HFF-Myc (cell line): ENCODE measurements around the gene USP20.

ENCODE experiments used
- DNase-seq: peaks from one replicate; pipeline ENCODE4 v3.0.0-alpha.2; 2011; ENCODE audit warnings: low read depth; ENCODE audit errors: extremely low read depth
- H3K4me3 ChIP-seq: replicated peaks from 2 replicates; pipeline ENCODE4 v1.5.1; 2011; ENCODE audit warnings: low read depth, mild to moderate bottlenecking, control low read depth, low read length
- CTCF ChIP-seq: IDR thresholded peaks from 2 replicates; pipeline ENCODE4 v1.5.1; 2012; ENCODE audit warnings: mild to moderate bottlenecking, low read depth, low read length, control low read depth; ENCODE audit errors: missing control alignments

USP20 gene

DNA sequence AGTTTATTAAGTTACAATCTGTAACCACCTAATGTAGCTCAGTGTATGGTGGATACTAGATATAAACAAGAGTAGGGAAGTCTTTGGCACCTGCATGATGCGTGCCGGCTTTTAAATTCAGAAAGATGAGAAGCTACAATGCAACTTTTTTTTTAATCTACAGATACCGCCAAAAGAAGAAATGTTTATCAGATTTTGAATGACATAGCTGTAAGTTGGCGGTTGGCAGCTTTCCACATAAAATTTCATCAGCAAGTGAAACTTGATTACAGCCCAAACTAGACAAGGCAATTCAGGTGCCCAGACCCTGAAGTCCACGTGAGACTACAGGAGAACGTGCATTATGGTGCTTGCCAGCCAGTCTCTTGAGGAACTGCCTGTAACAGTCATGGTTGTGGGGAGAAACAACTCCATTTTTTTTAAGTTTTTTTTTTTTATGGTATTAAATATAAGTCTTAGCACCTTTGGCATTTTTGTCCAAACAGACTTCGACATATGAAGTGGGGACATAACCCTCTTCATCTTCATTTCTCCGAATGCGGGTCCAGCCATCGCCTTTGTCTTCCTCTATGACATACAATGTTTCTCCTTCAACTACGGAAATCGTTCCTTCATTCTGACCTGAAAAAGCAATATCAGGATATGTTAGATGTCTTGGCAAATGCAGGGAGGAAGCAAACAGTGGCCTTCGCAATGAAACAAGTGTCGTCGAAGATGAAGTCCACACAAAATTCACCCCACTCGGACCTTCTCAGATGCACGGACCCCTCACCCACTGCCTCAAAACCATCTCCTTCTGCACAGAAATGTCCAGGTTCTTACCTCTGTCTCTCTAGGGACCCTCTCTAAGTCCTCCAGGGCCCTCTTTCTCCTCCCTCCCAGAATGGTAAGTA is 60.4 kb downstream of the USP20 start:
- DNase-seq = no peak
- TF ChIP-seq CTCF = no peak
- no peak overlapping the region for H3K4me3 ChIP-seq

DNA sequence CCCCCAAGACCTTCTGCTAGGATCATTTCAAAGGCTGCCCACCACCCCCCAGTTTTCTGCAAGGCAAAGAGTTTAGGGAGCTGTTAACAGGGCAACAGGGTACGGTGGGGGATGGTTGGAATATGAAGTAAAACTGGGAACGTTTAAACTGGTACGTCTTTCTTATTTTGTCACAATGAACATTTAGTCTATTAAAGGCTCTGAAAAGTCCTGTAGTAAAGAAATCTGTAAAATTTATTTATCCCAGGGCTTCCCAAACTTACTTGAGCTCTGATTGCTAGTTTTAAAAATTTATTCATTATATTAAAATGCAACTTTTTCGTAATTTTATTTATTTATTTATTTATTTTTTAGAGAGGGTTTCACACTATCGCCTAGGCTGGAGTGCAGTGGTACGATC is 62.0 kb downstream of the USP20 start:
- DNase-seq = no peak
- no peak overlapping the region for H3K4me3 ChIP-seq
- no peak for TF ChIP-seq CTCF

- no peak for TF ChIP-seq CTCF
- H3K4me3 ChIP-seq = no peak overlapping the region
- no peak for DNase-seq
Observed at GRCh38 chr9:129898185-129898584, 62.9 kb downstream of the USP20 start.

GRCh38 chr9:129899620-129900019 is 64.4 kb downstream of the USP20 start:
- DNase-seq = no peak
- H3K4me3 ChIP-seq = no peak overlapping the region
- no peak for TF ChIP-seq CTCF

DNA sequence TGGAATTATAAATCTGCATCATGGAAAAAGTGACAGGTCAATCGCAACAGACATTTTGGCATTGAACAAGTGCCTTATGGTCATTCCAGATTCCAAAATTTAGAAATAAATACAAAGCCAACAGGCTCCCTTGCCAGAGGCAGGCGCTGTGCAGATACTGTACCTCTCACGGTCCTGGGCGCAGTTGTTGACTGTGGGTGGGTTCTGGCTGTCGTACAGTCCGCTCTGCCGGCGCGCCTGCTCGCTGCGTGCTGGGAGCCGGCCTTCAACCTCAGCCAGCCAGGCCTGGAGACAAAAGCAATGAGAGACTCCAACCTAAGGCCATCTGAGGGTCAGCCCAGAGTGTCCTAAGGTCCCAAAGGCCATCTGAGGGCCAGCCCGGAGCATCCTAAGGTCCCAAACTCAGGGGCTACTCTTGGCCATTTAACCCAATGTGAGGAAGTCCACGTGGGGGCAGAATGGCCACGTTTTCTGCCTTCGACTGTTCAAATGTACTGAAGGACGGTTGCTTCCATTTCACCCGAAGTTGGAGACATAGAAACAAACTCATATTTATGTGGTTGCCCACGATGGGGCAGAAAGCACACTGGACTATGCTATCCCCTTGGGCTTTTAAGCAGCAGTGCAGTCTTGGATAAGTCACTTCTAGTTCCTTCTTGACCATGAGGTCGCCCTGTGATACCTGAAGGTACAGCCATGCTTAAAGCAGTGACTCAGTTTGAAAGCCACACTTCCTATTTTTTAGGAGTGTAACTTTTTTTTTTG is 65.2 kb downstream of the USP20 start:
- H3K4me3 ChIP-seq = no peak overlapping the region
- DNase-seq = no peak
- no peak for TF ChIP-seq CTCF

- no peak overlapping the region for H3K4me3 ChIP-seq
- TF ChIP-seq CTCF = no peak
- no peak for DNase-seq
Observed at GRCh38 chr9:129901993-129902739, 66.9 kb downstream of the USP20 start.
